ENCODE results near the gene GALM. TPM values are rescaled to one million over a fixed set of nuclear protein-coding genes. Genes with fewer than 3 reads are reported as not detected.
A peak's percentile ranks its signal among the peaks of the same experiment; 100 is the strongest.

Gene GALM
- total and polyA plus RNA-seq, 2 experiments from 2014 or later = 46.0 to 47.4 TPM

DNA sequence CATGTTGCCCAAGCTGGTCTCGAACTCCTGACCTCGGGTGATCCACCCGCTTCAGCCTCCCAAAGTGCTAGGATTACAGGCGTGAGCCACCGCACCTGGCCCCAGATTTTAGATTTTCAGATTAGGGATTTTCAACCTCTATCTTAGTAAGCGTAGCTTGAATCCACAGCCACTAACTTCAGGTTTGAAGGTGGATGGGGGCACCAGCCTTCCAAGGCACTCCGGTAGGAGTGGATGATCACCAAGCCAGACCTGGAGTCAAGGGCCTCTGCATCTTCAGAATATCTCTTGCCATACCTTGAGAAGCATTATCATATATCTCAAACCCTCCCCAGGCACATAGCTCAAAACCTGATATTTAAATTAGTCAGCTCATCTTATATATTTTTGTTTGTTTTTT lies 17.9 kb downstream of the GALM start:
- Histone ChIP-seq H3K27me3 (no peaks in the 10 kb centered on the region), H3K9me3 (ENCODE audit: low read depth) (no peaks in the 10 kb centered on the region), H3K4me3 (no peak overlapping the region), H3K27ac (no peak overlapping the region), H3K36me3 (peaks cover 28% of the 10 kb centered on the region), H3K4me1 (ENCODE audit: low read depth) (no peaks in the 10 kb centered on the region)
- DNase-seq (ENCODE audit: low read depth in 1 of 2, low spot score in 1 of 2) = no peak
- TF ChIP-seq, protein P1, sequence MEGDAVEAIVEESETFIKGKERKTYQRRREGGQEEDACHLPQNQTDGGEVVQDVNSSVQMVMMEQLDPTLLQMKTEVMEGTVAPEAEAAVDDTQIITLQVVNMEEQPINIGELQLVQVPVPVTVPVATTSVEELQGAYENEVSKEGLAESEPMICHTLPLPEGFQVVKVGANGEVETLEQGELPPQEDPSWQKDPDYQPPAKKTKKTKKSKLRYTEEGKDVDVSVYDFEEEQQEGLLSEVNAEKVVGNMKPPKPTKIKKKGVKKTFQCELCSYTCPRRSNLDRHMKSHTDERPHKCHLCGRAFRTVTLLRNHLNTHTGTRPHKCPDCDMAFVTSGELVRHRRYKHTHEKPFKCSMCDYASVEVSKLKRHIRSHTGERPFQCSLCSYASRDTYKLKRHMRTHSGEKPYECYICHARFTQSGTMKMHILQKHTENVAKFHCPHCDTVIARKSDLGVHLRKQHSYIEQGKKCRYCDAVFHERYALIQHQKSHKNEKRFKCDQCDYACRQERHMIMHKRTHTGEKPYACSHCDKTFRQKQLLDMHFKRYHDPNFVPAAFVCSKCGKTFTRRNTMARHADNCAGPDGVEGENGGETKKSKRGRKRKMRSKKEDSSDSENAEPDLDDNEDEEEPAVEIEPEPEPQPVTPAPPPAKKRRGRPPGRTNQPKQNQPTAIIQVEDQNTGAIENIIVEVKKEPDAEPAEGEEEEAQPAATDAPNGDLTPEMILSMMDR (IDR thresholded peaks at IDR 0.05; ENCODE audit: low read depth, low read length) = no peak

DNA sequence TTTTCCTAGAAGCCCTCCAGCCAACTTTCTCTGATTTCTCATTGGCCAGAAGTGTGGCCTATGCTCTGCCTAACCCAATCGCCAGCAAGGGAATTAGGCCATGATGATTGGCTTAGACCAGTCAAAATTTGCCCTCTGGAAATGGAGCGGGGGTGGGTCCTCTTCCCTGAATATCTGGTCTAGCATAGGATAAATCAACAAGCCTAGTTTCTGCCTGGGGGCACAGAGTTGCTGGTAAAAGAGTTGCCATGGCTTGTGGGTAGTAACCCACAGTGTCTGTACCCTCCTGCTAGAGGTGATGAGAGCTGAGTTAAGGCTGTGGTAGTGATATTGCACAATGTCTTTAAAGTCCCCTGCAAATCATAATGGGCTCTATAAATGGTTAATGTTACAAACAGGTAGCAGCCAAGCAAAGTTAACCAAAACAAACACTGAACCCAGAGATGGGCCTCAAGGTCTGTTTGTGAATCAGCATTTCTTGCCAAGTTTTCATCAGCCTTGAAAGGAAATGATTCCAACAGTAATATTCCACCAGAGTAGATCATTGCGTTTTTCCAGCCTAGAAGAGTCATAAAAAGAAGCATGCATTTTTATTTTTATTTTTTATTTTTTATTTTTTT lies 19.3 kb downstream of the GALM start:
- no peaks in the 10 kb centered on the region for H3K27me3 ChIP-seq
- no peaks in the 10 kb centered on the region for H3K4me1 ChIP-seq (ENCODE audit: low read depth)
- H3K4me3 ChIP-seq = no peak overlapping the region
- H3K9me3 ChIP-seq (ENCODE audit: low read depth) = no peaks in the 10 kb centered on the region
- H3K36me3 ChIP-seq = peaks cover 23% of the 10 kb centered on the region
- peak in 1 of 2 donors; percentile 13 for DNase-seq (ENCODE audit: low read depth in 1 of 2, low spot score in 1 of 2)
- TF ChIP-seq, protein P1 (IDR thresholded peaks at IDR 0.05; ENCODE audit: low read depth, low read length) = no peak
- no peak overlapping the region for H3K27ac ChIP-seq

DNA sequence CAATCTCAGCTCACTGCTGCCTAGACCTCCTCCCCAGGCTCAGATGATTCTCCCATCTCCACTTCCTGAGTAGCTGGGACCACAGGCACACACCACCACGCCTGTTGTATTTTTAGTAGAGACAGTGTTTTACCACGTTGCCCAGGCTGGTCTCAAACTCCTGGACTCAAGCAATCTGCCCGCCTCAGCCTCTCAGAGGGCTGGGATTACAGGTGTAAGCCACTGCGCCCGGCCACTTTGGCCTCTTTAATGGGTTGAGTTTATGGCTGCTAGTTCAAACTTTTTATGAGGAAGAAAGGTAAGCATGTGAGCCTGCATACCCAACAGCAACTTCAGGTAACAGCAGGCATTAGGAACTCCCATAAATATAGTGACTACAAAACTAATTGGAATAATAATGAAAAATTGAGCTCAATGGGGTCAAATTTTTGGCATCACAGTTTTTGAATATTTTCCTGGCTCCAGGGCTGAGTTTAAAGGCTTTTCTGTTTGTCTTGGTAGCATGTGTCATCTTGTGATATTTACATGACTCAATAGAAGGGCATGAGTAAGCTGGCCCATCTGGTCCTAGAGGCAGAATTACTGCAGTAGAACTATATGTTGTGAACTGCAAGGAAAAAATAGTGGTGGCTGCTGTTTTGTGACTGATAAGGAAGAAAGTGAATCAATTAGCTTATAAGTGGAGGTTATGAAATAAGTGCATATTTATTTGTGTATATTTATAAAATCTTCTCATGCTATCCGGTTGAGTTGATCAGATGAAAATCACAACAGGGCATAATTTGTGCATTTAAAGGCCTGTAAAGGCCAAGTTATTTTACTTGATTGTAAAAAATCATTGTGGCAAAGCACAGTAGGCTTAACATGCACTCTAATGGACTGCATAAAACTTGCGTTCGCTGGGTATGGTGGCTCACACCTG lies 24.8 kb downstream of the GALM start:
- DNase-seq (ENCODE audit: low read depth in 1 of 2, low spot score in 1 of 2) = peak in 1 of 2 donors; percentile 82
- H3K27ac ChIP-seq = no peak overlapping the region
- no peaks in the 10 kb centered on the region for H3K4me1 ChIP-seq (ENCODE audit: low read depth)
- no peaks in the 10 kb centered on the region for H3K9me3 ChIP-seq (ENCODE audit: low read depth)
- TF ChIP-seq, protein P1 (IDR thresholded peaks at IDR 0.05; ENCODE audit: low read depth, low read length) = no peak
- no peaks in the 10 kb centered on the region for H3K27me3 ChIP-seq
- H3K4me3 ChIP-seq = no peak overlapping the region
- no peaks in the 10 kb centered on the region for H3K36me3 ChIP-seq

DNA sequence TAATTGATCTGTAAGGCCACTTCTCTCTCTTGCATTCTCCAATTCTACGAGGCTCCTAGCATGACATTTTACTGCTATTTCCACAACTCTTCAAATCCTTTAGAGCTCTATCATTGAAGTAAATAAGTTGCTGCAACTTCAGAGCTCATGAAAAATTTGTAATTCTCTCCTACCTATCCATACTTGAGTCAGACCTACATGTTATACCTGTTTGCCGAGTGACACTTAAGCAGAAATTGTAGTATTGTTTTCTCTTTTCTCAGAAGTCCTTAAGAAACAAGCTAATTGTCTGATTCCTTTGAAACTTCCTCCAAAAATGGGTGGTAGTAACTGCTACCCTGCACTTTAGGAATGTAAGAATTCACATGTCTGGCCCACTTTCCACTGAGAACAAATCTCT lies 26.1 kb downstream of the GALM start:
- Histone ChIP-seq H3K4me3 (no peak overlapping the region), H3K27ac (no peak overlapping the region), H3K27me3 (no peaks in the 10 kb centered on the region), H3K4me1 (ENCODE audit: low read depth) (no peaks in the 10 kb centered on the region), H3K36me3 (no peaks in the 10 kb centered on the region), H3K9me3 (ENCODE audit: low read depth) (no peaks in the 10 kb centered on the region)
- DNase-seq (ENCODE audit: low read depth in 1 of 2, low spot score in 1 of 2) = no peak
- TF ChIP-seq, protein P1 (IDR thresholded peaks at IDR 0.05; ENCODE audit: low read depth, low read length) = no peak

DNA sequence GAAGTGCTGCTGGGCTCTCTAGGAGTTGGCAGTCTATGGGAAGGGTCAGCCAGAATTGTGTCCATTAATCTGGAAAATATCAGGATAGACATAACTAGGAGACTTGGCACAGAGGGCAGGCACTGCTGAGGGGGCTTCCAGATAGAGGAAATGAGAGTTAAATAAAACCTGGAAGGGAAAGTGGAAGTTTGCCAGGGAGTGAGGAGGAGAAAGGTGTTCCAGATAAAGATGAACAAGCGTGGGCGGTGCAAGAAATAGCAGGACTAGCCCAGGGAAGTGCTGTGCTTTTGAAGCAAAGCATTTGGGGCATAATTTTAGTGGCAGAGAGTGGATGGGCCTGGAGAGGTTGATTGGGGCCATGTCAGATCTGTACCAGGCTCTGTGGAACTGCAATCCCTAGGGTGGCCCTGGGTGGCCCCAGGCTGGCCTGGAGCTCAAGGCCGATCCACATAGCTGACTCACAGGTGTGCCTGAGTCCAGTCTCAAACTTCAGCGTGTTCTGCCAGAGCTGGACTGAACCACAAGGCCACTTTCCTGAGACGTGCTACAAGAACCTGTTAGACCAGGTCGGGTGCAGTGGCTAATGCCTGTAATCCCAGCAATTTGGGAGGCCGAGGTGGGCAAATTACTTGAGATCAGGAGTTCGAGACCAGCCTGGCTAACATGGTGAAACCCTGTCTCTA lies 26.9 kb downstream of the GALM start:
- no peak overlapping the region for H3K4me3 ChIP-seq
- H3K9me3 ChIP-seq (ENCODE audit: low read depth) = no peaks in the 10 kb centered on the region
- no peaks in the 10 kb centered on the region for H3K36me3 ChIP-seq
- DNase-seq (ENCODE audit: low read depth in 1 of 2, low spot score in 1 of 2) = no peak
- no peaks in the 10 kb centered on the region for H3K4me1 ChIP-seq (ENCODE audit: low read depth)
- H3K27me3 ChIP-seq = no peaks in the 10 kb centered on the region
- peak overlapping the region; percentile 18 for H3K27ac ChIP-seq
- TF ChIP-seq, protein P1 (IDR thresholded peaks at IDR 0.05; ENCODE audit: low read depth, low read length) = no peak
